Coronary artery (tissue), 2 donors: ENCODE measurements around the gene GASK1A.
A peak's percentile ranks its signal among the peaks of the same experiment; 100 is the strongest.

ENCODE experiments used
- DNase-seq: peaks from one replicate; pipeline ENCODE4 v3.0.0-alpha.2; 2017; ENCODE audit warnings: low spot score
- H3K27ac ChIP-seq, 2 donors: fragments of 200-600 bp; sonication (generic); one replicate each; pipeline ENCODE4 v1.5.1; 2016 to 2019
- H3K4me3 ChIP-seq: fragments of 200-600 bp; sonication (generic); 2 replicates; pipeline ENCODE4 v1.5.1; 2016; ENCODE audit warnings: mild to moderate bottlenecking, moderate library complexity
- TF ChIP-seq, protein P1 (sequence below): fragments of 200-600 bp; sonication (generic); IDR thresholded peaks from one replicate; pipeline ENCODE4 v1.5.1; 2019; ENCODE audit warnings: antibody characterized with exemption

Gene GASK1A

DNA sequence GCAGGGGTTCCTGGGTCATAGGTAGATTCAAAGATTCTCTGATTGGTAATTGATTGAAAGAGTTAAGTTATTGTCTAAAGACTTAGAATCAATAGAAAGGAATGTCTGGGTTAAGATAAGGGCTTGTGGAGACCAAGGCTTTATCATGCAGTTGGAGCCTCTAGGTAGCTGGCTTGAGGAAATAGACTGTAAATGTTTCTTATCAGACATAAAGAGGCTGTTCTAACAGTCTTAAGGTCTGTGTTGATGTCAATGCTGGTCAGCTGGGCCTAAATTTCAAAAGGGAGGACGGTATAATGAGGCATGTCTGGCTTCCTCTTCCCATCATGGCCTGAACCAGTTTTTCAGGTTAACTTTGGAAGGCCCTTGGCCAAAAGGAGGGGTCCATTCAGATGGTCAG, 48.9 kb downstream of the GASK1A start:
- DNase-seq: no peak

DNA sequence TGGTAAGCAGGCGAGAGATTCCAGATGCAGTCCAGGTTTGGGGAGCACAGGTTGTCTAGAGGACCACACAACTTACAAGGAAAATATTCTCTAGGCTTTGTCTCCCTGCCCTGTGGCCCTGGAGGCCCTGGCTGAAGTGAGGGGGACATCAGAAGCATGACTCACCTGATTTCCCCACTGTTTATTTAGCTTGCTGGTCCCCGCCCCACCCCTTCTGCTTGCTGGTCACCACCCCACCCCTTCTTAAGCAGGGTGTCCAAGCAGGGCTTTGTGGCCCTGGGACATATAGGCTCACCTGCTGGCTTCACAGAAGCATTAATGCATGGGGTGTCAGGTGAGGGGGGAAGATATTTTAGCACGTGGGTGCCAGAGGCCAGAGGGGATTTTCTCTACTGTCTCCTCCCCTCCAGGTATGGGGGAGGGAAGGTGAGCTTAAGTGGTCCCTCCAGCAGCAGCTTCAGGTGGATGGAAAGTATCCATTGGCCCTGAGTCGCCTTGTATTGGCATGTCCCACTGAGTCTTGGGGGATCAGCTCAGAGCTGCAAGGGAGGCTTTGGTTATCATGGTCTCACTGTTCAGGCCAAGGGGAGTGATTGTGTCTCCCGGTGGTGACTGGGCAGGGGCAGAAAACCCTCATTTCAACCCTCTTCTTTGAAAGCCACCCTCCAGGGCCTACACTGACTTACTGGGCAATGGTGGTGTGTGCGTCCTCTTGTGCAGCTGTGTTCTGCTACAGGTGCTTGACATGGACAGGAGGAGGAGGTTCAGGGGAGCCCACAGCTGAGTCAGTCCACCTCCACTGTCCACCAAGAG, 49.8 kb downstream of the GASK1A start:
- TF ChIP-seq, protein P1, sequence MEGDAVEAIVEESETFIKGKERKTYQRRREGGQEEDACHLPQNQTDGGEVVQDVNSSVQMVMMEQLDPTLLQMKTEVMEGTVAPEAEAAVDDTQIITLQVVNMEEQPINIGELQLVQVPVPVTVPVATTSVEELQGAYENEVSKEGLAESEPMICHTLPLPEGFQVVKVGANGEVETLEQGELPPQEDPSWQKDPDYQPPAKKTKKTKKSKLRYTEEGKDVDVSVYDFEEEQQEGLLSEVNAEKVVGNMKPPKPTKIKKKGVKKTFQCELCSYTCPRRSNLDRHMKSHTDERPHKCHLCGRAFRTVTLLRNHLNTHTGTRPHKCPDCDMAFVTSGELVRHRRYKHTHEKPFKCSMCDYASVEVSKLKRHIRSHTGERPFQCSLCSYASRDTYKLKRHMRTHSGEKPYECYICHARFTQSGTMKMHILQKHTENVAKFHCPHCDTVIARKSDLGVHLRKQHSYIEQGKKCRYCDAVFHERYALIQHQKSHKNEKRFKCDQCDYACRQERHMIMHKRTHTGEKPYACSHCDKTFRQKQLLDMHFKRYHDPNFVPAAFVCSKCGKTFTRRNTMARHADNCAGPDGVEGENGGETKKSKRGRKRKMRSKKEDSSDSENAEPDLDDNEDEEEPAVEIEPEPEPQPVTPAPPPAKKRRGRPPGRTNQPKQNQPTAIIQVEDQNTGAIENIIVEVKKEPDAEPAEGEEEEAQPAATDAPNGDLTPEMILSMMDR: no peak
- H3K4me3 ChIP-seq: no peak overlapping the region
- DNase-seq: peak; percentile 61
- no peak overlapping the region for H3K27ac ChIP-seq

More for the DNA sequence above, 48.9 kb downstream of the GASK1A start:
- Histone ChIP-seq H3K4me3 (no peak overlapping the region), H3K27ac (no peak overlapping the region)
- TF ChIP-seq, protein P1: no peak

DNA sequence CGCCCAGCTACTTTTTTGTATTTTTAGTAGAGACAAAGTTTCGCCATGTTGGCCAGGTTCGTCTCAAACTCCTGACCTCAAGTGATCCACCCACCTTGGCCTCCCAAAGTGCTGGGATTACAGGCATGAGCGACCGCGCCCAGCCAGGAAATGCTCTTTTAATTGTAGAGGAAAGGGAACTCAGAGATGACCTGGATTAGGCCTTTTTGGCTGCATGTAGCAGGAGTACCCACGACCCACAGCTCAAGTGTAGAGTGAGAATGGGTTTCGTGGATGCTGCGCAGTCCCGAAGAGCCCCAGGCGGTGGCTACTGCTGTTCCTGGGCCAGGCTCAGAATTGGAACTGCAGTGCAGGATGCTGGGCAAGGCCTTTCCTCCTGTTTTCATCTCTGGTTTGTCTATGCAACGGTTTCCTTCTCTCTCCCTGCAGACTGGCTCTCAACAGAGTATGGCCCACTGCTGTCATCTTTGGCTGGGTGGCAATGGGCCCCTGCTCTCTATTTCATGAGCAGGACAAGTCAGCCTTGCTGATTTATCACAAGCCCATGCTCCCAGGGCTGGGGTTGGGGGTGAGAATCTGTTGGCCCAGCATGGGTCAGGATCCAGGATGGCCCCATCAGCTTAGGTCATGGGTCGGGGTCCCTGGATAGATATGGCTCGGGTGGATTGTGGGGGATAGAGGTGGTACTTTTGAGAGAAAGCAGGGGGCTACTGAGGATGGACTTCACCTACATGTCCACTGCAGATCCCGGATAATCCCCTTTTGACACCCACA, 51.2 kb downstream of the GASK1A start:
- peak; percentile 59 for DNase-seq
- TF ChIP-seq, protein P1: no peak
- no peak overlapping the region for H3K4me3 ChIP-seq
- H3K27ac ChIP-seq: no peak overlapping the region

DNA sequence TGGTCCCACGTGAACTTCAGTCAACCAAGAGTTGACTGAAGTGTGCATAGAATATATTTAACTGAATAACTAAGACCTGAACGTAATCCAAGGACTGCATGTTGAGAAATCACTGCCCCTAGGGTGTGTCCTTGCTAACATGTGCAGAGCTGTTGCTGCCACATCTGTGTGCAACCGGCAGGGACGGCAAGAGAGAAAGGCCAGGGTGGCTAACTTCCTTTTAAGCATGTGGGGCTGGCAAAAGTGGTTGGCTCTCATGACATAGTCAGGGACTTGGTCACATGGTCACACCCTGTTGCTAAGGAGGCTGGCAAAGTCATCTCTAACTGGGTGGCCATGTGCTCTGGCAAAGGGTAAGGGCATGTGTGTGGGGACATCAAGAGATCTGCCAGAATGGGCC, 52.4 kb downstream of the GASK1A start:
- H3K27ac ChIP-seq: peak overlapping the region in 1 of 2 donors; percentile 39

DNA sequence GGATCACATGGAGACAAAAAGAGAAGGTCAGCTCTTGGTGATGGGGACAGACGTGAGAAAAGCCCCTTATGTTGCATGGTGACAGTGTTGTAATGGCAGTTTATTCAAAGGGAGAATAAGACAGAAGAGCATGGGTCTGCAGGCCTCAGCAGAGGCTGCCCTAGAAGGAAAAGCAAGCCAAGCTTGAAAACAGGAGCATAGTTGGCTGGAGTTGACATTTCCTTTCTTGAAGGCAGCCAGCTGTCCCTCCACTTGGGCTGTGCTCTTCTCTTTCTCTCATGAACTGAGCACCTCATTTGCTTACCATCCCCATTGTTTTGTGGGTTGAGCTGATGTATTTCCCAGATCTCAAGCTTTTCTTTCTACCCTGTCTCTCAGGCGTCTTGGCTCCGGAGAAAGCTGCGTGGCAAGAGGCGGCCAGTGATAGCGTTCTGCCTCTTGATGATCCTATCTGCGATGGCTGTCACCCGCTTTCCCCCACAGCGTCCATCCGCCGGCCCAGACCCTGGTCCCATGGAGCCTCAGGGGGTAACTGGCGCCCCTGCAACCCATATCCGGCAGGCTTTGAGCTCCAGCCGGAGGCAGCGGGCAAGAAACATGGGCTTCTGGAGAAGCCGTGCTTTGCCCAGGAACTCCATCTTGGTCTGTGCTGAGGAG, 52.9 kb downstream of the GASK1A start:
- DNase-seq: peak; percentile 64
- Histone ChIP-seq H3K4me3 (no peak overlapping the region), H3K27ac (peak overlapping the region in 1 of 2 donors; percentile 39)
- TF ChIP-seq, protein P1: no peak

More for the DNA sequence above, 52.4 kb downstream of the GASK1A start:
- peak; percentile 76 for DNase-seq
- TF ChIP-seq, protein P1: no peak
- no peak overlapping the region for H3K4me3 ChIP-seq

DNA sequence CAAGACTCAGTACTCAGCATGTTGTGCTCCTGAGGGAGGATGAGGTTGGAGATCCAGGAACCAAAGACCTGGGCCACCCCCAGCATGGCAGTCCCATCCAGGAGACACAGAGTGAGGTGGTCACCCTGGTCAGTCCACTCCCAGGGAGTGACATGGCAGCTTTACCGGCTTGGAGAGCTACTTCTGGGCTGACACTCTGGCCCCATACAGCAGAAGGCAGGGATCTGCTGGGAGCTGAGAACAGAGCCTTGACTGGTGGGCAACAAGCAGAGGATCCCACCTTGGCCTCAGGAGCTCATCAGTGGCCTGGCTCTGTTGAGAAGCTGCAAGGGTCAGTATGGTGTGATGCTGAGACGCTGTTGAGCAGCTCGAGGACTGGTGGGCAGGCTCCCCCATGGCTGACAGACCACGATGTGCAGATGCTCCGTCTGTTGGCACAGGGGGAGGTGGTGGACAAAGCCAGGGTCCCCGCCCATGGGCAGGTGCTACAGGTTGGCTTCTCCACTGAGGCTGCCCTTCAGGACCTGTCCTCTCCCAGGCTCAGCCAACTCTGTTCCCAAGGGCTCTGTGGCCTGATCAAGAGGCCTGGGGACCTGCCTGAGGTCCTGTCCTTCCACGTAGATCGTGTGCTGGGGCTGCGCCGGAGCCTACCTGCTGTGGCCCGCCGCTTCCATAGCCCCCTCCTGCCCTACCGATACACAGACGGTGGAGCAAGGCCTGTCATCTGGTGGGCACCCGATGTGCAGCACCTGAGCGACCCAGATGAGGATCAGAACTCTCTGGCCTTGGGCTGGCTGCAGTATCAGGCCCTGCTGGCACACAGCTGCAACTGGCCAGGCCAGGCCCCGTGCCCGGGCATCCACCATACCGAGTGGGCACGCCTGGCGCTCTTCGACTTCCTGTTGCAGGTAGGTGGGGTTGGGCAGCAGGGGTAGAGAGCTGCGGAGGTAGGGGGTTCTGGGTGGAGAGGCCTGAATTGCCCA, 53.8 kb downstream of the GASK1A start:
- no peak overlapping the region for H3K27ac ChIP-seq
- DNase-seq: peak; percentile 67
- TF ChIP-seq, protein P1: no peak
- no peak overlapping the region for H3K4me3 ChIP-seq
